Measurements from ENCODE around the gene SMKR1. TPM values are rescaled to one million over a fixed set of nuclear protein-coding genes. Genes with fewer than 3 reads are reported as not detected.

The SMKR1 gene
- total RNA-seq = under 1 TPM; 0.55 to 0.97 TPM
- polyA plus RNA-seq (2013, experiment 1 of 2) = 0.71 TPM
- polyA plus RNA-seq (2013, experiment 2 of 2) = 0.87 TPM
- long read RNA-seq, experiment 1 = 0 reads
- long read RNA-seq, experiment 2 = 0 reads
- long read RNA-seq, experiment 3 = 0 reads
- long read RNA-seq, experiment 4 = 0 reads

DNA sequence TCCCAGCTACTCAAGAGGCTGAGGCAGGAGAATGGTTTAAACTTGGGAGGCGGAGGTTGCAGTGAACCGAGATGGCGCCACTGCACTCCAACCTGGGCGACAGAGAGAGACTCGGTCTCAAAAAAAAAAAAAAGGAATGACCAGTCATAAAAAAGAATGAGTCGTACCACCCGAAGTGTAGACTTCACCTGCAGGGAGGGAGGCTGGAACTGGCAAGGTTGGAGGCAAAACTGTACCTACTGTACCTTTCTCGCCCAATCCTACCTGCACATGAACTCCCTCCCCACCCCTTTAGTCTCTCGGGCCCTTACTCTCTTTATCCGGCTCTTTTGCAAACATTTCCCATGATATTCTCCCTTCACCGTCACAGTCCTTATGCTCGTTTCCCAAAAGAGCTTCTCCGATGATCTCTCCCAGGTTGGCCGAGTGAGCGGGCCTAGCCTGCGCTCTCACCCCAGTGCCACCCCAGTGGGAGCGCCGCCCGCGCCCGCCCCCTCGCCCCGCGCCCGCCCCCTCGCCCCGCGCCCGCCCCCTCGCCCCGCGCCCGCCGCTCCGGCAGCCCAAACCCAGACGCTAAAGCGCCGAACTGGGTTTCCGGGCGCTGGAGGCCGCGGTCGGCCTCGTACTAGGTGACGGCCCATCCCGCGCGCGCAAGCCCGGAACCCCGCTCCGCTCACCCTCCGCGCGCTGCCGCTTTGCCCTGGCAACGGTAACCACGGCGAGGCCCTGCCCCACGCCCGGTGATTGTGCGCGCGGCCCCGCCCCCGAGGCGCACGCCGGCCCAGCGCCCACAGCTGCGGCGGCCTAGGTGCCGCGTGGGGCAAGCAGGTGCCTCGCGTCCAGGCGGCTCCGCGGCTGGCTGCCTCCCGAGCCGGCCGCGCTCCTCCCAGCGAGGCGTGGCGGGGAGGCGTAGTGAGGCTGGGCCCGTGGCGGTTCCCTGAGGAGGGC is at the start of gene SMKR1:
SMKR1 (plus strand) TSS at position 772 of the 948 bp plus-strand sequence. CDS start 294 bp downstream, outside the sequence.
- TF ChIP-seq, protein P1, sequence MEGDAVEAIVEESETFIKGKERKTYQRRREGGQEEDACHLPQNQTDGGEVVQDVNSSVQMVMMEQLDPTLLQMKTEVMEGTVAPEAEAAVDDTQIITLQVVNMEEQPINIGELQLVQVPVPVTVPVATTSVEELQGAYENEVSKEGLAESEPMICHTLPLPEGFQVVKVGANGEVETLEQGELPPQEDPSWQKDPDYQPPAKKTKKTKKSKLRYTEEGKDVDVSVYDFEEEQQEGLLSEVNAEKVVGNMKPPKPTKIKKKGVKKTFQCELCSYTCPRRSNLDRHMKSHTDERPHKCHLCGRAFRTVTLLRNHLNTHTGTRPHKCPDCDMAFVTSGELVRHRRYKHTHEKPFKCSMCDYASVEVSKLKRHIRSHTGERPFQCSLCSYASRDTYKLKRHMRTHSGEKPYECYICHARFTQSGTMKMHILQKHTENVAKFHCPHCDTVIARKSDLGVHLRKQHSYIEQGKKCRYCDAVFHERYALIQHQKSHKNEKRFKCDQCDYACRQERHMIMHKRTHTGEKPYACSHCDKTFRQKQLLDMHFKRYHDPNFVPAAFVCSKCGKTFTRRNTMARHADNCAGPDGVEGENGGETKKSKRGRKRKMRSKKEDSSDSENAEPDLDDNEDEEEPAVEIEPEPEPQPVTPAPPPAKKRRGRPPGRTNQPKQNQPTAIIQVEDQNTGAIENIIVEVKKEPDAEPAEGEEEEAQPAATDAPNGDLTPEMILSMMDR (conservative IDR thresholded peaks at IDR 0.05) = no peak
- Mint-ChIP-seq H3K27ac (peak within 1 kb of the TSS; percentile 23), H3K4me3 (peak within 1 kb of the TSS; percentile 68), H3K4me1 (peaks cover 6% of the 10 kb centered on the region), H3K36me3 (ENCODE audit: low read depth) (no peaks in the 10 kb centered on the region), H3K9me3 (no peaks in the 10 kb centered on the region), H3K27me3 (ENCODE audit: insufficient read depth) (peaks cover 36% of the 10 kb centered on the region)
- Histone ChIP-seq H3K4me1 (ENCODE audit: control insufficient read depth, insufficient read depth, low read length) (no peaks in the 10 kb centered on the region), H3K36me3 (ENCODE audit: control insufficient read depth, insufficient read depth, low read length) (no peaks in the 10 kb centered on the region), H3K4me3 (ENCODE audit: low read length) (peak within 1 kb of the TSS; percentile 80), H3K9me3 (ENCODE audit: control insufficient read depth, low read length) (no peaks in the 10 kb centered on the region), H3K27me3 (ENCODE audit: control insufficient read depth, insufficient read depth, low read length, poor library complexity, severe bottlenecking) (peaks cover 29% of the 10 kb centered on the region), H3K27ac (ENCODE audit: low read depth, low read length) (no peak within 1 kb of the TSS), H3K9ac (ENCODE audit: extremely low read depth, low read length, poor library complexity, severe bottlenecking) (no peak within 1 kb of the TSS)
- WGBS, 2 experiments (ENCODE audit: insufficient coverage in 1 of 2, insufficient read length in 1 of 2) = 5 to 11% methylated on average over 26 to 83 of the region's 89 CpGs
- peak; percentile 83 for DNase-seq

DNA sequence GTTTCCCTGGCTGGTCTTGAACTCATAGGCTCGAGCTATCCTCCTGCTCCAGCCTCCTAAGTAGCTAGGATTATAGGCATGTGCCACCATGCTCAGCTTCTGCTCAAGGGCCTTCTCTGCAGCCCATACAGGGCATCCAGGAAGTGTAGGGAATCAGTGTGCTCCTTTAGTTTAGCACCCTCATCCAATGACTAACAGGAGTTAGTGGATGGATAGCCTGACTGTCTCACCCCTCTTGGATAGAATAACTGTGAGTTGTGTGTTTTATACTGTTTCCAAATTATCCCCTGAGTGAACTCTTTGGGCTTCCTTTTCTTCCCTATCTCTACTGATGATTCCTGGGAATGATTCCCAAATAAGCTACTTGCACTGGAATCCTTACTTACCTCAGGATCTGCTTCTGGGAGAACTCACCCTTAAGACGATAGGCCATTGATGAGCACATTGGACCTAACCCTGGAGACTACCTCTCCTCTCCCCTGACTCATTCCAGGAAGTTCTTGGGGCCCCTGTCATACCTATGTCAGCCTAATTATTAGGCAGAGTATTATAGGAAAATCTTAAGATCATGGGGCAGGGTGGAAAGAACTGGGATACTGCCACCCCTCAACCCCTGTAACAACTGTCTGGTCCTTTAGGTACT is 49.6 kb upstream of the SMKR1 start:
- TF ChIP-seq, protein P1 (conservative IDR thresholded peaks at IDR 0.05) = no peak
- peaks cover 14% of the 10 kb centered on the region for H3K9me3 ChIP-seq (ENCODE audit: control insufficient read depth, low read length)
- H3K36me3 ChIP-seq (ENCODE audit: control insufficient read depth, insufficient read depth, low read length) = peaks cover 27% of the 10 kb centered on the region
- peaks cover 10% of the 10 kb centered on the region for H3K4me1 ChIP-seq (ENCODE audit: control insufficient read depth, insufficient read depth, low read length)
- H3K27me3 Mint-ChIP-seq (ENCODE audit: insufficient read depth) = no peaks in the 10 kb centered on the region
- H3K4me3 ChIP-seq (ENCODE audit: low read length) = no peak overlapping the region
- H3K27me3 ChIP-seq (ENCODE audit: control insufficient read depth, insufficient read depth, low read length, poor library complexity, severe bottlenecking) = no peaks in the 10 kb centered on the region
- DNase-seq = no peak
- peaks cover 21% of the 10 kb centered on the region for H3K9me3 Mint-ChIP-seq
- H3K4me3 Mint-ChIP-seq = no peak overlapping the region
- no peak overlapping the region for H3K9ac ChIP-seq (ENCODE audit: extremely low read depth, low read length, poor library complexity, severe bottlenecking)
- no peak overlapping the region for H3K27ac Mint-ChIP-seq
- peaks cover 26% of the 10 kb centered on the region for H3K4me1 Mint-ChIP-seq
- peaks cover 63% of the 10 kb centered on the region for H3K36me3 Mint-ChIP-seq (ENCODE audit: low read depth)
- 92 to 95% methylated on average over 2 of the region's 2 CpGs for WGBS, 2 experiments (ENCODE audit: insufficient coverage in 1 of 2, insufficient read length in 1 of 2)
- H3K27ac ChIP-seq (ENCODE audit: low read depth, low read length) = no peak overlapping the region

DNA sequence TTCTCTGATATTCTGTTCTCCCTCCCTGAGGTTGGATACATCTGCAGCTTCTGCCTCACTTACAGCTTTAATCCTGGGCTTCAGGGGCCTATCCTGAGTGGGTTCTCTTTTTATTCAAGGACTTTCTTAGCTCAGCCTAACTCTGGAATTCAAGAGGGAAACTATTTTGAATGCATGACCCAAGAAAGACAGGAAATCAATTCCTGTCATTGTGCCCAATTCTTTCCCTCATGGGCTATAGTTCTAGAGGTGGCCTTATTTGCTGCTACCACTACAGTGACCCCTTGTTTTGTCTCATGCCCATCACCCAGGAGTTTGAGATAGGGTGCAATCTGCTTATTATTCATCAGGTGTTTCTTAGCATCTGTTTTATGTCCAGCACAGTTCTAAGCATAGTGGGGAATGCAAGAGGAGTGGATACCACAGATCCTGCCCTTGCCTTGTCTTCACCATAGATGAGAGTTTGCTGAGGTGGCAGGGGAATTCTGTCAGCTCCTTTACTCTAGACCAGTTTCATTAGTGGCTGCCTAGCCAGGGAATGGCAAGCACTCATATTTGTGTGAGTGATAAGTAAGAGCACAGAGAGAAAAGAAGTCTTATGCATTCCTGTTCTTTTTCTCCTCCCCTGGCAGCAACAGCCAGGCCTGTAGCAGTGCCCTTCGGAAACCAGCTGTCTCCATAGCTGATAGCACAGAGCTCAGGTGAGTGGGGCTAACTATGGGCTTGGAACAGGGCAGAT is 48.7 kb upstream of the SMKR1 start:
- H3K27ac Mint-ChIP-seq = peak overlapping the region; percentile 27
- Histone ChIP-seq H3K27ac (ENCODE audit: low read depth, low read length) (no peak overlapping the region), H3K4me3 (ENCODE audit: low read length) (no peak overlapping the region), H3K9ac (ENCODE audit: extremely low read depth, low read length, poor library complexity, severe bottlenecking) (no peak overlapping the region), H3K4me1 (ENCODE audit: control insufficient read depth, insufficient read depth, low read length) (peaks cover 10% of the 10 kb centered on the region), H3K27me3 (ENCODE audit: control insufficient read depth, insufficient read depth, low read length, poor library complexity, severe bottlenecking) (no peaks in the 10 kb centered on the region), H3K36me3 (ENCODE audit: control insufficient read depth, insufficient read depth, low read length) (peaks cover 29% of the 10 kb centered on the region), H3K9me3 (ENCODE audit: control insufficient read depth, low read length) (peaks cover 8% of the 10 kb centered on the region)
- no peak overlapping the region for H3K4me3 Mint-ChIP-seq
- no peak for DNase-seq
- TF ChIP-seq, protein P1 (conservative IDR thresholded peaks at IDR 0.05) = no peak
- H3K9me3 Mint-ChIP-seq = peaks cover 11% of the 10 kb centered on the region
- 32% methylated on average over 1 of the region's 1 CpG; no CpG with 5 or more reads in 1 of the 2 experiments for WGBS, 2 experiments (ENCODE audit: insufficient coverage in 1 of 2, insufficient read length in 1 of 2)
- H3K27me3 Mint-ChIP-seq (ENCODE audit: insufficient read depth) = no peaks in the 10 kb centered on the region
- peaks cover 26% of the 10 kb centered on the region for H3K4me1 Mint-ChIP-seq
- peaks cover 57% of the 10 kb centered on the region for H3K36me3 Mint-ChIP-seq (ENCODE audit: low read depth)

Measured in endodermal cell (in vitro differentiated cells).